Esophagus muscularis mucosa (tissue), 4 donors: ENCODE measurements around the gene EFTUD2. TPM values are rescaled to one million over a fixed set of nuclear protein-coding genes. Genes with fewer than 3 reads are reported as not detected.

ENCODE experiments used
- DNase-seq: peaks from one replicate; pipeline ENCODE4 v3.0.0-alpha.2; 2017; ENCODE audit errors: extremely low spot score
- H3K27ac ChIP-seq, 4 donors: fragments of 200-600 bp; sonication (generic); replicated peaks in 1 of 4; 1 replicate in 3 of 4; 2 replicates in 1 of 4; pipeline ENCODE4 v1.5.1; 2016 to 2019; ENCODE audit warnings: mild to moderate bottlenecking in 1 of 4
- H3K27me3 ChIP-seq, 4 donors: fragments of 200-600 bp; sonication (generic); one replicate each; pipeline versions ENCODE4 v1.5.1 to v1.6.0; 2016 to 2019
- H3K36me3 ChIP-seq, 4 donors: fragments of 200-600 bp; sonication (generic); one replicate each; pipeline ENCODE4 v1.5.1; 2016 to 2019
- H3K4me1 ChIP-seq, 4 donors: fragments of 200-600 bp; sonication (generic); one replicate each; pipeline ENCODE4 v1.5.1; 2016 to 2019
- H3K4me3 ChIP-seq, 4 donors: fragments of 200-600 bp; sonication (generic); 1 replicate in 2 of 4; 2 replicates in 2 of 4; pipeline ENCODE4 v1.5.1; 2016 to 2019; ENCODE audit warnings: mild to moderate bottlenecking in 4 of 4, moderate library complexity in 1 of 4
- H3K9me3 ChIP-seq, 4 donors: fragments of 200-600 bp; sonication (generic); 1 replicate in 3 of 4; 2 replicates in 1 of 4; pipeline ENCODE4 v1.5.1; 2016 to 2019
- EP300 ChIP-seq: sonication (generic); formaldehyde crosslinking; IDR thresholded peaks from one replicate; pipeline ENCODE4 v1.6.1; 2017; ENCODE audit warnings: antibody characterized with exemption
- POLR2A ChIP-seq: fragments of 450-650 bp; IDR thresholded peaks from one replicate; pipeline ENCODE4 v1.6.1; 2017; ENCODE audit warnings: antibody characterized with exemption, moderate library complexity, mild to moderate bottlenecking, low read depth
- POLR2AphosphoS5 ChIP-seq, 2 donors: sonication (generic); formaldehyde crosslinking; IDR thresholded peaks; one replicate each; pipeline ENCODE4 v1.6.1; 2017; ENCODE audit warnings: antibody characterized with exemption in 2 of 2
- WGBS: methylation state at CpG from one replicate; pipeline ENCODE4 v1.1.5; 2018; 5-methylcytosine and 5-hydroxymethylcytosine counted together
- intact Hi-C: fragments of 100-400 bp; cut with DNase I; formaldehyde crosslinking; loops from one replicate; pipeline ENCODE4 v1.15.1; 2023
- total RNA-seq, 4 donors: library from RNA; depleted of rRNA; stranded (reverse); fragments of >200 nt; gene quantifications; one replicate each; pipeline versions ENCODE4 v1.1.0 to v1.2.1, GENCODE V29; 2016
- TF ChIP-seq, protein P1 (sequence below), 3 experiments: fragments of 200-600 bp in 2 of 3; fragments of 450-650 bp in 1 of 3; sonication (generic) in 2 of 3; IDR thresholded peaks; one replicate each; pipeline ENCODE4 v1.5.1; 2017 to 2019; ENCODE audit warnings: antibody characterized with exemption in 3 of 3, mild to moderate bottlenecking in 2 of 3, moderate library complexity in 1 of 3

Gene EFTUD2
- total RNA-seq, 4 donors from 2014 or later: 46.0 to 49.7 (median 48.3) TPM

DNA sequence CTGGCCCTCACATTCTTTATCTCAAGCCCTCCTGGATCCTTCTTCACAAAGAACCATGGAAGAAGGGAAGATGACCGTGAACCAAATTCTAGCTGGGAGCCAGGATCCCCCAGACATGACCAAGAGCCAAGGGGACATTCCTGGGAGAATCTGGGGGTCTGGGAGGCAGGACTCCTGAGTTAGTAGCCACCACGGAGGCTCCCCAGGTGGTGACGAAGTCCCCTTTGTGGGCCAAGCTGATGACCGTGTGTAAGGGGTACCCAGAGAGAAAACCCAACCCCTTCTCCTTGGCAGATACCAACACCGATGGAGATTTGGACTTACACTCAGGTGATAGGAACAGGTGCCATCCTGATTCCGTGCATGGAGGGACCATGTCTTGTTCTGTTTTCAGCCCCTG is 22.9 kb upstream of the EFTUD2 start:
- Histone ChIP-seq H3K4me3 (no peak overlapping the region), H3K27ac (no peak overlapping the region), H3K36me3 (no peaks in the 10 kb centered on the region), H3K27me3 (no peaks in the 10 kb centered on the region), H3K4me1 (peaks cover 11 to 23% (median 16%) of the 10 kb centered on the region in 4 donors), H3K9me3 (no peaks in the 10 kb centered on the region)
- WGBS: 93% methylated on average over 6 of the region's 6 CpGs
- no peak for DNase-seq
- TF ChIP-seq POLR2A: no peak
- no peak for TF ChIP-seq EP300
- TF ChIP-seq, protein P1, sequence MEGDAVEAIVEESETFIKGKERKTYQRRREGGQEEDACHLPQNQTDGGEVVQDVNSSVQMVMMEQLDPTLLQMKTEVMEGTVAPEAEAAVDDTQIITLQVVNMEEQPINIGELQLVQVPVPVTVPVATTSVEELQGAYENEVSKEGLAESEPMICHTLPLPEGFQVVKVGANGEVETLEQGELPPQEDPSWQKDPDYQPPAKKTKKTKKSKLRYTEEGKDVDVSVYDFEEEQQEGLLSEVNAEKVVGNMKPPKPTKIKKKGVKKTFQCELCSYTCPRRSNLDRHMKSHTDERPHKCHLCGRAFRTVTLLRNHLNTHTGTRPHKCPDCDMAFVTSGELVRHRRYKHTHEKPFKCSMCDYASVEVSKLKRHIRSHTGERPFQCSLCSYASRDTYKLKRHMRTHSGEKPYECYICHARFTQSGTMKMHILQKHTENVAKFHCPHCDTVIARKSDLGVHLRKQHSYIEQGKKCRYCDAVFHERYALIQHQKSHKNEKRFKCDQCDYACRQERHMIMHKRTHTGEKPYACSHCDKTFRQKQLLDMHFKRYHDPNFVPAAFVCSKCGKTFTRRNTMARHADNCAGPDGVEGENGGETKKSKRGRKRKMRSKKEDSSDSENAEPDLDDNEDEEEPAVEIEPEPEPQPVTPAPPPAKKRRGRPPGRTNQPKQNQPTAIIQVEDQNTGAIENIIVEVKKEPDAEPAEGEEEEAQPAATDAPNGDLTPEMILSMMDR (IDR thresholded peaks at IDR 0.05): no peak
- no peak for TF ChIP-seq POLR2AphosphoS5 (IDR thresholded peaks at IDR 0.05)
- intact Hi-C loops: loop anchor here (5.0 kb wide), 1 partner anchor 210 kb away; the partner anchor contains the start of gene PLCD3

DNA sequence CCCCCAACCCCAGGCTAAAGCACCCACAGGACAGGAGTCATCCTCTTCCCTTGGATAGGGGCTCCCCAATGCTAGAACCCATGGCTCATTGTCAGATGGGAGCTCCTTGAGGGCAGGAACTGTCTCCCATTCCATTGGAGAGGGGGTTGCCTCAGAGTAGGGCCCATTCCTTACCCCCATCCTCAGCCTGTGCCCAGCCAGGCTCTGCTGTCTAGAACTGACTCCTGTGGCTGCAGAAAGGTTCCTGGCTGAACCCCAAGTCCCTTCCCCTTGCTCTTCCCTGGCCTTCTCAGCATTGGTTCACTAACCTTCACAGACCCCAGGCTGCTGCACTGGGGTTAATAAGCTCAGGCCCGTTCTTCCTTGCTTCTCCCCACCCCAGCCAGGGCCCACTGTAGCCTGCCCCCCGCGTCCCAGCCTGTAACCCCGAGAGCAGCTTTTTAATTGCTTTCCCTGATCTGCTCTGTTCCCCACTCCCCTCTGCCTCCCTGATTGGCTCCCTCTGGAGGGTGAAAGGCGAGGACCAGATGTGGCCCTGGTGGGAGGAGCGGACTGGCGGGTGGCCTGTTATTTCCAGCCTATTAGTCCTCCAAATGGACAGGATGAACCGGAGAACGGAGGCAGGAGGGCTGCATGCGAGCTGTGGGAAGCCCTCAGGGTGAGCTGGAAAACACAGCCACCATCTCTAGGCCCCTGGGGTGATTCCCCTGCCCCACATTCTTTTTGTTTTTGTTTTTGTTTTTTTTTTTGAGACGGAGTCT is 22.1 kb upstream of the EFTUD2 start:
- no peaks in the 10 kb centered on the region for H3K27me3 ChIP-seq
- H3K36me3 ChIP-seq: no peaks in the 10 kb centered on the region
- no peak overlapping the region for H3K4me3 ChIP-seq
- DNase-seq: no peak
- no peak overlapping the region for H3K27ac ChIP-seq
- intact Hi-C loops: loop anchor here (2.0 to 5.0 kb wide), 3 partner anchors 99 to 211 kb away; partner anchors contain the start of gene PLCD3
- peaks cover 19 to 31% (median 23%) of the 10 kb centered on the region in 4 donors for H3K4me1 ChIP-seq
- WGBS: 82% methylated on average over 11 of the region's 11 CpGs
- H3K9me3 ChIP-seq: no peaks in the 10 kb centered on the region
- TF ChIP-seq POLR2AphosphoS5 (IDR thresholded peaks at IDR 0.05) (no peak), POLR2A (no peak), EP300 (no peak)
- TF ChIP-seq, protein P1 (IDR thresholded peaks at IDR 0.05): no peak

GRCh38 chr17:44920565-44920940 is 21.3 kb upstream of the EFTUD2 start:
- Histone ChIP-seq H3K9me3 (no peaks in the 10 kb centered on the region), H3K27me3 (no peaks in the 10 kb centered on the region), H3K27ac (no peak overlapping the region), H3K4me3 (no peak overlapping the region), H3K4me1 (peaks cover 25 to 36% (median 29%) of the 10 kb centered on the region in 4 donors), H3K36me3 (no peaks in the 10 kb centered on the region)
- intact Hi-C loops: loop anchor here (2.0 to 5.0 kb wide), 3 partner anchors 100 to 212 kb away; partner anchors contain the start of gene PLCD3
- TF ChIP-seq EP300: no peak
- TF ChIP-seq, protein P1 (IDR thresholded peaks at IDR 0.05): no peak
- 79% methylated on average over 6 of the region's 7 CpGs for WGBS
- no peak for DNase-seq

DNA sequence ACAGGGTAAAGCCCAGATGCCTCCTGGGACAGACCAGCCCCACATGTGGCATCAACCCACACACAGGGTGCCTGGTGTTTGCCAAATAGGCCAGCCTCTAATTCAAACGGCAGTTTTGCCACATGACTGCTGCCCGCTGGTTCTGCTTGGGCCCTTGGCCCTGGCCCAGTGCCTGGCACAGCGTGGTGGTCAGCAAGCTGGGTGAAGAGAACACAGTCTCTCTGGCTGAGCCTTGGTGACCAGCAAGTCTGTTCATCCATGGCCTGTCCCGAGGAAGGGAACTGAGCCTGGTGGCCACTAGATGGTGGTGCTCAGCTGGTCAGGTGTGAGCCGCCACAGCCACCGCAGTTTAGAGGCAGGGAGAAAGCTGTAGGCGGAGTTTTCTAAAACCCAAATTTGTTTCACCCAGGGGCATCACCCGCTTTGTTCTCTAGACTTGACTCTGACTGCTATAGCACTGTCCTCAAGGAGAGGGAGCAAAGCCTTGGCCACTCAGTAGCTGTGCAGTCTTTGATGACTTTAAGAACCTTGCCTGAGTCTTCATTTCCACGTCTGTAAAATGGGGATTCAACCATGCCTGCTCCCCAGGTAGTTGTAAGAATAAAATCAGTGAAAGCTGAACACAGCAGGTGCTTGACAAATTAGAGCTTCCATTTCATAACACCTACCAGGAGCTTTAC is 20.8 kb upstream of the EFTUD2 start:
- peaks cover 0 to 2% (median 0%) of the 10 kb centered on the region in 4 donors for H3K27me3 ChIP-seq
- no peaks in the 10 kb centered on the region for H3K9me3 ChIP-seq
- 12% methylated on average over 6 of the region's 9 CpGs for WGBS
- intact Hi-C loops: loop anchor here (2.0 to 5.0 kb wide), 3 partner anchors 101 to 212 kb away; partner anchors contain the start of gene PLCD3
- DNase-seq: no peak
- no peak overlapping the region for H3K4me3 ChIP-seq
- TF ChIP-seq POLR2A: no peak
- TF ChIP-seq EP300: no peak
- TF ChIP-seq POLR2AphosphoS5 (IDR thresholded peaks at IDR 0.05): peak in 1 of 2 donors; percentile 66
- TF ChIP-seq, protein P1 (IDR thresholded peaks at IDR 0.05): peak; percentile 81 to 94 (median 88)
- peak overlapping the region in 1 of 4 donors; percentile 5 for H3K27ac ChIP-seq
- no peaks in the 10 kb centered on the region for H3K36me3 ChIP-seq
- H3K4me1 ChIP-seq: peaks cover 25 to 36% (median 29%) of the 10 kb centered on the region in 4 donors
